ELR (cell line): ENCODE measurements around the gene MT1B.
"Not testable (repeated sequence)": the region's sequence is repeated elsewhere in the genome, so short reads cannot be mapped to it uniquely, and the experiment has no call there.

Experiments used
- DNase-seq: peaks from one replicate; pipeline ENCODE4 v3.0.0-alpha.2; 2015; ENCODE audit warnings: low read depth

The MT1B gene

GRCh38 chr16:56667581-56668571 lies 16.2 kb downstream of the MT1B start, which contains the start of gene MT1G:
Gene MT1G (minus strand): TSS chr16:56668065. CDS start chr16:56667993, 72 bp downstream.
- DNase-seq: no peak

GRCh38 chr16:56669005-56669839 lies 17.5 kb downstream of the MT1B start, which contains the start of gene MT1H:
Gene MT1H (plus strand): TSS chr16:56669814. CDS start chr16:56669885, 71 bp downstream.
- no peak for DNase-seq

DNA sequence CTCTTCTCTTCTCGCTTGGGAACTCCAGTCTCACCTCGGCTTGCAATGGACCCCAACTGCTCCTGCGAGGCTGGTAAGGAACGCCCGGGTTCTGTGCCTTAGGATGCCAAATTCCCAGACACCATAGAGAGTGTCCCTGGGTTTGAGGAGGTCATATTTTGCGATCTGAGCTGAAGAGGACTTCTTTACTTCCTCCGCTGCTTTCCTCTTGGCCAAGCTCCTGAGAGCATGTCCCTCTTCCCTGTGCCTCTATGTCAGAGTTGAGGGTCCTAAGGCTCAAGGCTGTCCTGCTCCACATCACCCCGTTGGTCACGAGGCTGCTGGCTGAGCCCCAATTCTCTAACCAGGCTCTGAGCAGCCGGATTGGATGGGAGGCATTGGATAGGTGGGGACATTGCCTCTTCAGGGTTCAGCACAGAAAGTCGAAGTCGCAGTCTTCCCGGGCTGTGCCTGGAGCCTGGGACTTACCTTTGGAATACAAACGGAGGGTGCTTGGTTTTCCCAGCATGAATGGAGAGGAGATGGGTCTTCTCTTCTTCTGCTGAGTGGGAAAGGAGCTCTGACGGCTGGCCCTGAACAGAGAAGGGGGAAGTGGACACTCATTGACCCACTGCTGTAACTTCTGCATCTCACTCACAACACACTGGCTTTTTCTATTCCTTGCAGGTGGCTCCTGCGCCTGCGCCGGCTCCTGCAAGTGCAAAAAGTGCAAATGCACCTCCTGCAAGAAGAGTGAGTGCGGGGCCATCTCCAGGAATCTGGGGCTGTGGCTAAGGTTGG lies 18.3 kb downstream of the MT1B start:
- no peak for DNase-seq

DNA sequence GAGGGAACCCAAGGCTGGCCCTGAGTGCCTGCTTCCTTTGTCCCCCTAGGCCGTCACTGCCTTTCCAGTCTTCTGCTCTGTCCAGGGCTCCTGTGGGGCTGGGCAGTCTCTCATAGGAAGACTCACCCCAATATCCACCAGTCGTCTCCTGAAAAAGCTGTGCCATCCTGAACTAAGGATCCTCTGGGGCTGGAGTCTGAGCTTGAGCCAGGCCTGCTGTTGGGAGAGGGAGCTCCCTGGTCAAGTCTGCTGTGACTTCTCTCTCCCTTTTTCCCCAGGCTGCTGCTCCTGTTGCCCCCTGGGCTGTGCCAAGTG lies 18.9 kb downstream of the MT1B start:
- no peak for DNase-seq

DNA sequence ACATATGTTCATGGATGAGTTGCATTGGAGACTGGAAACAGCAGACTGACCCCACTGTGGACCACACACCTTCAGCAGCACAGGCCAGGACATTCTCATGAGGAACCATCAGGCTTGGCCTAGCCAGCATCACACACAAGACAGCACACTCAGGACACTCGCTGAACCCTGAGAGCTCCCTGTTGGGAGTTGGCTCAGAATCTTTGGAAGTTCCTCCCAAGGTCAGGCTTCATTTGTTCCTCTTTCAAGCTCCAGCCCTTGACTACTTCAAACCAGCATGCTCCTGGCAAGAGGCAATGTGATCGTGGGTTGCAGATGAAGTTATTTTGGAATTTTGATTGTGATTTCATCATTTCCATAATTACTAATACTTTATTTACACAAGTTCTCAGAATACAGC lies 20.0 kb downstream of the MT1B start:
- DNase-seq: not testable (repeated sequence)

GRCh38 chr16:56672171-56672570 lies 20.5 kb downstream of the MT1B start:
- not testable (repeated sequence) for DNase-seq

DNA sequence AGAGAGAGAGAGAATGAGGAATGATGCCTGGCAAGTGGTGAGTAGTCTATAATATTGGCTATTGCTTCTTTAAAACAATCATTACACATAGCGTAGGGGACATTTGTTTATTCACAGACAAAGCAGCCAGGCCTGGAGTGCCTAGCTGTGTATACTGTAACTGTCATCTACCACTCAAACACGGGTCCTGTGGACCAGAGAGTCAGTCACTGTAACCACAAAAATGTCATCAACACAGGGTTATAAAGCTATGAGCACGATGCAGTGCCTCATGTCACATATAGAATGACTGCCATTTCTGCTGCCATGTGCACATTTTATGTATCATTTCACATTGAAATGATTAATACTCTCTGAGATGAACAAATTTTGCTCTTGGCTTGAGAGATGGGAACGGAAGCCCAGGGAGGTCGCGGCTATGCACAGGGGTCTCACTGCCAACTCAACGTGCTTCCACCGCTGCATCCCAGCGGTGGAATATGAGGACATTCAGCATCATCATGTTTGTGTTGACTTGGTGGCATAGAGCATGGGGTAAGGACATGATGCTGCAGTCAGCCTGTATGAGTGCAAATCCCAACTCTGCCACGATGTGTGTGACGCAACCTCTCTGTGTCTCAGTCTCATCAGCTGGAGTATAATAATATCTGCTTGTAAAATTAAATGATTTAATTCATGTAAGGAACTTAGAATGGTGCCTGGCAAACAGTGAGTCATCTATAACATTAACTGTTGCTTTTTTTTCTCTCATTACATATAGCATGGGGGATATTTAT lies 21.3 kb downstream of the MT1B start:
- peak; percentile 16 for DNase-seq

- DNase-seq: no peak
Observed at GRCh38 chr16:56673921-56674320, 22.2 kb downstream of the MT1B start.

DNA sequence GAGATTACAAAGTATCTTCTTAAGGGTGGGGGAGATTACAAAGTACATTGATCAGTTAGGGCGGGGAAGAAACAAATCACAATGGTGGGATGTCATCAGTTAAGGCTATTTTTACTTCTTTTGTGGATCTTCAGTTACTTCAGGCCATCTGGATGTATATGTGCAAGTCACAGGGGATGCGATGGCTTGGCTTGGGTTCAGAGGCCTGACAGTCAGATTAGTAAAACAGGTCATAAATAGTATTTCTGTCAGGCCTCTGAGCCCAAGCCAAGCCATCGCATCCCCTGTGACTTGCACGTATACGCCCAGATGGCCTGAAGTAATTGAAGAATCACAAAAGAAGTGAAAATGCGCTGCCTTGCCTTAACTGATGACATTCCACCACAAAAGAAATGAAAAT lies 22.9 kb downstream of the MT1B start:
- DNase-seq: not testable (repeated sequence)

GRCh38 chr16:56675685-56676210 lies 24.1 kb downstream of the MT1B start:
- DNase-seq: no peak

DNA sequence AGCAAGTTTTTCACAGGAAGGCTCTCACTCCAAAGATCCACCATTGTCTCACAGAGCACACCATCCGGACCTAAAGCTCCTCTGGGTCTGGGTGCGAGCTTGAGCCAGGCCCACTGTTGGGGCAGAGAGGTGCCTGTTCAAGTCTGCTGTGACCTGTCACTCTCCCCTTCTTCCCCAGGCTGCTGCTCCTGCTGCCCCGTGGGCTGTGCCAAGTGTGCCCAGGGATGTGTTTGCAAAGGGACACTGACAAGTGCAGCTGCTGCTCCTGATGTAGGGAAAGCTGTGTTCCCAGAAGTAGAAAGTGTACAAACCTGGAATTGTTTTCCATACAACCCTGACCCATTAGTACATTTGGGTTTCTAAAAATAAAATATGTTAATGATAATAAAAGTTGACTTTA lies 25.8 kb downstream of the MT1B start:
- no peak for DNase-seq

DNA sequence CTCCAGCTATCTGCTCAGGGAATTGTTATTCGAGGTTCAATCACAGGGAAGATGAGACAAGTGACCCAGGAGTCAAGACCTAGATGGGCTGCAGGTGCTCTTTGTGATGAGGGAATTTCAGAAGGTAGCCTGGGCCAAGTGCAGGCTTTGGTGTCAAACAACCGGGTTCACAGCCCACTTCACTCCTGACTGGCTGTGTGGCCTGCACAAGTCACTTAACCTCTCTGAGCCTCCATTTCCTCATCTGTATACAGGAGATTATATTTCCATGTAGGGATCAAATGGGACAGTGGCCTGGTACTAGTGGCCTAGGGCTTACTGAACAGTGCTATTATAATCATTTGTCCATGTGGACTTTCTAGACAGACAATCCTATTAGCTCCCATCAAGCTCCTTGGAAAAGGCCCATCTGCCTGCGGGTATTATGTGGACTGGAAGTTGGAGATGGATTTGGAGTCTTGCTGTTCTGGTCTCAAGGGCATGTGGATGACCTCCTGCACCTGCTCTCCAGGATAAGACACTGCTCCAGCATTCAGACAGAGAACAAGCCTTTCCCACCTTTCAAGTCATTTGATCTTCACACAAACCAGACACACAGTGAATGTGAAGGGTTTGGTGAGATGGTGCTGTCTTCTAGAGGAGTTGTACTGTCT lies 27.5 kb downstream of the MT1B start:
- DNase-seq: no peak

GRCh38 chr16:56679818-56680217 lies 28.1 kb downstream of the MT1B start:
- DNase-seq: peak; percentile 41

- peak; percentile 92 for DNase-seq
Observed at GRCh38 chr16:56681939-56682702, 30.4 kb downstream of the MT1B start, which contains the start of gene MT1X. Gene MT1X (plus strand): TSS chr16:56682470. CDS start chr16:56682541, 71 bp downstream.

DNA sequence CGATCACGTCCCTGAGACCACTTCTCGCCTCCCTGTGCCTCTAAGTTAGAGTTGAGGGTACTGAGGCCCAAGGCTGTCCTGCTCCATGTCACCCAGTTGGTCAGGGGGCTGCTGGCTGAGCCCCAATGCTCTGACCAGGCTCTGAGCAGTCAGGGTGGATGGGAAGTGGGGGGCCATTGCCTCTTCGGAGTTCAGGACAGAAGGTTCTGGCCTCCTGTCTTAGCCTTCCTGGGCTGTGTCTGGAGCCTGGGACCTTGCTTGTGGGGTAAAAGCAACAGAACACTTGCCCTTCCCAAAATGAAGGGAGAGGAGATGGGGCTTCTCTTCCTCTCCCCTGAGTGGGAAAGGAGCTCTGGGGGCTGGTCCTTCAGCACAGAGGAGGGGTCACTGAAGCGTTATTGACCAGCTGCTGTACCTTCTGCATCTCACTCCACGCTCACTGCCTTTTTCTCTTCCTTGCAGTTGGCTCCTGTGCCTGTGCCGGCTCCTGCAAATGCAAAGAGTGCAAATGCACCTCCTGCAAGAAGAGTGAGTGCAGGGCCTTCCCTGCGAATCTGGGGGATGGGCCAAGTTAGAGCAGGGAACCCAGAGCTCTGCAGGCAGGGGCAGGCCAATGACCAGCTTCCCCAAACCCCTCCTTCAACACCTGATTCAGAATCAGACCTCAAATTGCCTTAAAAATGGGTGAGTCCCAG lies 31.2 kb downstream of the MT1B start:
- DNase-seq: peak; percentile 24

DNA sequence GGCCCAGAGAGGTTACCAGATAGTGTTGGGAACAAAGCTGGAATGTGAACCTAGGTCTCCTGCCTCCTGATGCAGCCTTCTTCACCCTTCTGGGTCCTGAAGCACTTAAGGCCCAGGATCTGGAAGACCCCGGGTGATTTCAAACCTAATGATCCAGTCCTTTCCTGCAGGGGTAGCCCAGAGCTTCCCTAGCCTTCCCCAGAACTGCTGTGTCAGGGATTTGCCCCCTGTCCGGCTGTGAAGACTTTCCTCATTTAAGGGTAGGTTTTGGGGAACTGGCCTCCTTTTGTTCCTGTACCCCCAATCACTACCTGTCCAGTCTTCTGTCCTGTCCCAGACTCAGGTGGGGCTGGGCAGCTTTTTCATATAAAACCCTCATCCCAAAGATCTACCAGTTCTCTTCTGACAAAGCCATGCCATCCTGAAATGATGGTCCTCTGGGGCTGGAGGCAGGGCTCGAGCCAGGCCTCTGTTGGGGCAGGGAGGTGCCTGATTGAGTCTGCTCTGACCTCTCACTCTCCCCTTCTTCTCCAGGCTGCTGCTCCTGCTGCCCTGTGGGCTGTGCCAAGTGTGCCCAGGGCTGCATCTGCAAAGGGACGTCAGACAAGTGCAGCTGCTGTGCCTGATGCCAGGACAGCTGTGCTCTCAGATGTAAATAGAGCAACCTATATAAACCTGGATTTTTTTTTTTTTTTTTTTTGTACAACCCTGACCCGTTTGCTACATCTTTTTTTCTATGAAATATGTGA lies 31.9 kb downstream of the MT1B start:
- no peak for DNase-seq

DNA sequence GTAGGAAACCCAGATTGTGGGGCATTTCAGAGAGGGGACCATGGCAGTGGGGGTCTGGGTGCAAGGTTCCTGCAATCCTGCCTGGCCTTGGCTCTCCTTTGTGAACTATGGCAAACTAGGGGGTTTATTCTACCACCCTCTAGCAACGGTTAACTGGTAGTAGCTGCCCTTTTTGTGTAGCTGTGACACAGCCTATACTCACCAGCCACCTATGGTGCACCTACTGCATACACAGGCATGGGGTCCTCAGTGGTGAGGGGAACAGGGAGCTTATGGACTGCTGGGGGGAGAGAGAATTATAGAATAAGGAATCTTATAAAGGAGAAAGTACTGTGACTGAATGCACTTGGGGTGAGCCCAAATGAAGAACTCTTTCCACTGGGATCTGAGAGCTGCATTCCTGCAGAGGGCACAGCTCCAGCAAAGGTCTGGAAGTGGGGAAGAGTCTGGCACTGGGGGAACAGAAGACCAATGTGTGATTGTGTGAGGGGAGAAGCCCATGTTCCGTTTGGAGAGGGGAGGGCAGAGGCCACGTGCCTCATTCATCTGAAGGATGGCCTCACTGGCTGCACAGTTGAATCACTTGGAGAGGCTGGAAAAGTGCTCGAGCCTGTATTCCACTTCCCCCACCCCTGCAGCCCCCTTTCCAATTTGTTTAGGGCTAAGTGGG lies 32.7 kb downstream of the MT1B start:
- no peak for DNase-seq
